Globus pallidus (tissue), 1 donor: ENCODE data around the gene TCF20.
A peak's percentile ranks its signal among the peaks of the same experiment; 100 is the strongest.

ENCODE experiments used
- DNase-seq: peaks from one replicate; pipeline ENCODE4 v3.0.0-alpha.2; 2015; ENCODE audit warnings: low spot score

TCF20 gene

DNA sequence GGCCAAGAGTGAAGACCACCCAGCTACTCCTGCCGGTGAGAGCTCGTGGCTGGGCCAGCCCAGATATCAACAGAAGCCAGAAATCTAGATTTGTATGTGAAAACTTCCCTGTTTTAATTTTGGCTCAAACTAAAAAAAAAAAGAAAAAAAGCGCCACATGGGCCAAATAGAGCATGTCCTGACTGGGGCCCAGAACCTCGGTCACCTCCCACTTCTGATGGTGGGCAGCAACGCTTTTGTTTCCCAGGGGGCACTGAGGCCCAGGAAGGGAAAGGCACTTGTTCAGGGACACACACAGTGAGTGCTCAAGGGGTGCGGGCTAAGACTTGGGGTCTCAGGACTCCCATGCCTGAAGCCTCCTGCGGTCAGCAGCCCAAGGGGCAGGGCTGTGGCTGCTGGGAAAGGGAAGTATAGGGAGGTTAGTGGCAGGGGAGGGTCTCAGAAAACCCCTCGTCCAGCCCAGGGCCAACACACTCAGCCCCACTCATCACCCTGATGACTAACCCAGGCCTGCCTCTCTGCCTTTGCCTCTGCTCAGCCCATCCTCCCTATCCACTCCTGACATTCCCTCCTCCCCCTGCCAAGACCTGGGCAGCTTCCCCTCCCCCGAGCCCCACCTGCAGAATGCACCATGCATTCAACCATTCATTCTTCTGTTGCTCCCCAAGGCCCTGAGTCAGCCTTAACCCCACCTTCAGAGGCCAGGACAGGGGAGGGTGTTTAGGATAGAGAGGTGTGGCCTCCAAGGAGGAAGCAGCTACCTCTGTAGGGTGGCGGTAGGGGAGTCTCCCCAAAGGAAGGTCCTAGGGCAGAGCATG is 30.0 kb upstream of the TCF20 start:
- no peak for DNase-seq

DNA sequence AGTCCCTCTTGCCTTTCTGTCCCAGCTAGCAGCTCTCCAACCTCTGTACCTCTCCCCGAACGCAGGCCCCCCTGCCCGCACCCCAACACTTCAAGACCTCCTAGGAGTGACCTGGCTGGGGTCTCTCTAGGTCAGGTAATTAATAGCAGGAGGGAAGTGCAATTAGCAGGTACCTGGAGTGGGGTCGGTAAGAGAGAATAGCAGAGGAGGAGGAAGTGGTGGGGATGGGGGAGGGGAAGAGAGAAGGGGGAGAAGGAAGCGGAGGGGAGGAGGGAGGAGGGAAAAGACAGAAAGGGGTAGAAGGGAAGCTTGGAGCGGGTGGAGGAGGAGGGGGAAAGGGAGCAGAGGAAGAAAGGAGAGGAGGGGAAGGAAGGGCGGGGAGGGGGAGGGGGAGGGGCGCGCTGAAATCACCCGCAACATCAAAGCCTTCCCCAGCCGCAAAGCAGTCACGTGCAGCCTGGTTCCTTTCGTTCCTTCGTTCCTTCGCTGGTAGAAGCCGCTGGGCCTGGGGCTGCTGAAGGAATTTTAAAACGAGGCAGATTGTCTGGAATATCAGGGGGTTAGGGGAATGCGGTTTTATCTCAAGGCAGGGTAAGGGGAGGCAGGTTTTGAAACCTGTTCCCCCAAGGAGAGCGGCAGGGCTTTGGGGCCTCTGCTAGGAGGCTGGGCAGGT is 29.3 kb upstream of the TCF20 start:
- no peak for DNase-seq

DNA sequence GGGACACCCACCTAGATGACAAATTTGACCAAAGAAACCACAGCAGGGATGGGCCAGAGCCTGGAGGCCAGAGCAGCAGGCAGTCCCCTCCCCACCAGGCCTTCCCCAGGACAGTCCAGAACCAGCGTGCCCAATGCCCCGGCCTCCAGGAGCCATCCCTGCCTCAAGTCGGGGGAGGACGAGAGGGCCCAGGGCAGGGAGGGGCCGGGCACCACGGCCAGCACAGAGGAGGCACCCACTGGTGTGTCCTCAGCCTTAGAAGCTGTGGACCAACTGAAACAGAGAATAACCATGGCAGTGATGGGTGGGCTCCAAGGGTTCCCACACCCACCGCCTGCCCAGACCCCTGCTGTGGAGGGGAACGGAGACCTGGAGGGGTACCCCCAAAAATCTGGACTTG is 28.3 kb upstream of the TCF20 start:
- no peak for DNase-seq

DNA sequence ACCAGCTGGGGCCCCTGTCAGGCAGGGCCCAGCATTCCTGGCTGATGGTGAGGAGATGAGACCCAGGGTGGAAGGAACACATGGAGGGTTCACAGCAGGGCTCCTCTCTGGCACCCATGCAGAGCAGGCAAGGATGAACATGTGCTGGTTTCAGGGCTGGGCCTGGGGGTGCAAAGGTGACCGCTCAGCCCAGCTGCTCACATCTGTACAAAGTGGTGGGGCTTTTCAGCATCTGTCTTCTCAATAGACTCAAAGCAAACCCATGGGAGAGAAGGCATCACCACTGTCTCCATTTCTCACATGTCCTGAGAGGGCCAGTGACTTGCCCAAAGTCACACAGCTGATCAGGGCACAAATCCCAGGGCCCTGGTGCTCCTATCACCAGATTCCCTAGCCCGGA is 27.3 kb upstream of the TCF20 start:
- DNase-seq: no peak

DNA sequence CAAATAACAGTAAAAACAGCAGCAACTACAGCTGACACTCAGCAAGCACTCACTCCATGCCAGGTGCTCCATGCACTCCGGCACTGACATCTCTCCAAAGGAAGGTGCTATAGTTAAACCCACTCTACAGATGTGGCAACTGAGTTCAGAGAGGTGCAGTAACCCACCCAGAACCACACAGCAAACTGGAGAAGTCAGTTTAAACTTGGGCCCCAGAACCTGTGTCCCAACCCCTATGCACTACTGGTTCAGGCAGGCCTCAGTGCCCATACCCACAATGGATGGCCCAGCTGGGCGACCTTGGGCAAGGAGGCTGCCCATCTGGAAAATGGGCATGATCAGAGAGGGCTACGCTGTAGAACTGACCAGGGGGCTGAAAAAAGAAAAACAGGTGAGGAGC is 26.4 kb upstream of the TCF20 start:
- DNase-seq: no peak

DNA sequence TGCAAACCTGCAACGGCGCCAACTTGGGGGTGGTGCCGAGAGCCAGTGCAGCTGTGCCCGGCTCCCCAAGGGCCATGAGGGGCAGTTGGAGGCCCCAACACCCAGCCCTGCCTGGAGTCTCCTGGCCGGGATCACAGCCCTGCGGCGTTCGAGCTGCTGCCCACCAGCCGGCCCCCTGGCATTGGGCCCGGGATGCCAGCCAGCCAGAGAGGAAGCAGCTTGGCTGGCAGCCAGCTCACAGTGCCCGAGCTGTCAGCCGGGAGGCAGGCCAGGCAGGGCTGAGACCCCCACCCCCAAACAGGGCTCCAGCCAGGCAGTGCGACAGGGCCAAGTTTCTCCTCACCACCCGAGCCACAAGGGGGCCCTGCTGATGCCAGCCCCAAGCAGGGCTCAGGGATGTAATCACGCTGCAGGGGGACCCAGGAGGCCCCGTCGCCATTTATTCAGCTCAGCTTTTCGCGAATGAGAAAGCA is 26.0 kb upstream of the TCF20 start:
- DNase-seq: peak; percentile 77

DNA sequence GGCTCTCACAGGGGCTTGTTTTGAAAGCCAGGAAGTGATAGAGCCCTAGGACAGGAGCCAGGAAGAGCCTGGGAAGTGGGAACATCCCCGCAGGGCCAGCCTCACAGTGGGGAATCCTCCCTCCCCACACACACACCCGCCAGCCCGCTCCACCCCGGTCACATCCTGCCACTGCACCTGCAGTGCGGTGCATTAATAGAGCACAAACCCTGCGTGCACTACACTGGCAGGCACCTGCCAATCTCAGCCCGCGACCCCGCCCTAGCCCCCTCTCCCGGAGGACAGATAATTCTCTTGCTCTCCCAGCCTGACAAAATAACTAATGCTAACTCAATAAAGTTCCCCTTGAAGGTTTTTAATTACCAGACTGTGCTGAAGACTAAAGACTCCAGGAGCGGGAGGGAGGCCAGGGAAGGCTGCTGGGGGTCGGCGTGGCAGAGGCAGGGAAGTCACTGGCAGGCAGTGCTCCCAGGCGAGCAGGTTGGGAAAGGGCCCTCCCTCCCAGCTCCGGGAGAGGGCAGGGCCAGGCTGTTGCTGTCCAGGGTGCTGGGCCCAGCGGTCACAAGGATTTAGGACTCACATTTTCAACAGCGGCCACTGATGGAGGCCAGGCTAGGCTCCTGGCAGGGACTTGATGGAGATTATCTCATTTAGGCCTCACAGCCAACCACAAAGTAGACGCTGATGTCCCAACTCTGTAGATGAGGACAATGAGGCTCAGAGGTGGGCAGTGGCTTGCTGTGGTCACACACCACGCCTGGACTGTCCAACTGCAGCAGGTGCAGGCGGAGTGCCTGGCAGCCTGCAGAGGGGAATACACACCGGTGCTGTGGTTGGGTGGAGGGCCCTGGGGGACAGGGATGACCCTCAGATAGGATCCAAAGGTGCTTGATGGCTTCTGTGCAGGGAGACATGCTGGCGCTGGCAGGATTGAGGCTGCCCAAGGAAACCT is 23.9 kb upstream of the TCF20 start:
- no peak for DNase-seq

DNA sequence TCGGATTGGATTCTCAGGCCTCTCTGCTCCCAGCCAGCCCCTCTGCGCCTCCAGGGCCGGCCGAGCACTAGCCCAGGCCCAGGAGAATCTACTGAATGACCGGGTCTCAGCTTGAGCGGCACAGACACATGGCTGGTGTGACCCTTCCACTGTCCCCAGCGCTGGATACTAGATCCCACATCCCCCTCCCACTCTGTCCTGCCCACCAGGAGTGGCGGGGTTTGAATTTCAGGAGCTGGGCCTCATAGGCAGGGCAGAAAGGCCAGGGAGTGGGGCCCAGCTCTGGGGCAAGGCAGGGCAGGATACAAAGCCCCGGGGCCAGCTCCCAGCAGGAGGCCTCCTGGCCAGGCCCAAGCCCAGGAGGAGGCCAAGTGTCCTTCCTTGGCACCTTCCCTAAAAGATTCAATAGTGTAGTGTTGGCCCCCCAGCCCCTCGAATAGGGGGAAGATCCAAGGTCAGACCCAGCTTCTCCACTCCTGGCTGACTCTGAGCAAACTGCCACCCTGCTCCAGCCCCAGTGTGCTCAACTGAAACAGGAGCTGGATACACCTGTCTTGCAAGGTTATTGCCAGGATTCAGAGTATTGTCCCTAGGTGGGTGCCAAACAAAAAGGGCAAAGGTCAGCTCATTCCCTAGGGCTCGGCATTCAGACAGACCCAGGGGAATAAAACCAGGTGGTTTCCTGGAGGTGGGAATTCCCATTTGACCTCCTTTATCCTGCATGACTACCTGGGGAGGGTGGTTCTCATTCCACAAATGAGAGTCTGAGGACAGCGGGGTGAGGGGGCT is 22.5 kb upstream of the TCF20 start:
- no peak for DNase-seq

DNA sequence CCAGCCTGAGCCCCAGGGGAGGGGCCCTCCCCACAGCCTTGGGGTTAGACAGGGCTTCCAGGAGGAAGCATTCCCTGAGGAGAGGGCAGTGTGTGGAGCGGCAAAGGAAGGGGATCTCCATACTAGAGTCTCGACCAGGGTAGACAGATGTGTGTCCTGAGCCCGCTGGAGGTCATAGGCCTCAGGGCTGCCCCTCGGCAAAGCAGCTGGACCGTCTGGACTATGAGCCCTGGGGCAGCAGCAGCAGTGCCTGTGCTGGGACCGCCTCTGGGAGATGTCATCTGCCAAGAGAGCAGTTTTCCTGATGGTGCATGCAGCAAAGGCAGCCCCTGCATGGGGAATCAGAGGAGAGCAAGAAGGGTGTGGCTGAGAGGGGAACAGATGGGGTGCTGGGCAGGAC is 20.8 kb upstream of the TCF20 start:
- DNase-seq: no peak

DNA sequence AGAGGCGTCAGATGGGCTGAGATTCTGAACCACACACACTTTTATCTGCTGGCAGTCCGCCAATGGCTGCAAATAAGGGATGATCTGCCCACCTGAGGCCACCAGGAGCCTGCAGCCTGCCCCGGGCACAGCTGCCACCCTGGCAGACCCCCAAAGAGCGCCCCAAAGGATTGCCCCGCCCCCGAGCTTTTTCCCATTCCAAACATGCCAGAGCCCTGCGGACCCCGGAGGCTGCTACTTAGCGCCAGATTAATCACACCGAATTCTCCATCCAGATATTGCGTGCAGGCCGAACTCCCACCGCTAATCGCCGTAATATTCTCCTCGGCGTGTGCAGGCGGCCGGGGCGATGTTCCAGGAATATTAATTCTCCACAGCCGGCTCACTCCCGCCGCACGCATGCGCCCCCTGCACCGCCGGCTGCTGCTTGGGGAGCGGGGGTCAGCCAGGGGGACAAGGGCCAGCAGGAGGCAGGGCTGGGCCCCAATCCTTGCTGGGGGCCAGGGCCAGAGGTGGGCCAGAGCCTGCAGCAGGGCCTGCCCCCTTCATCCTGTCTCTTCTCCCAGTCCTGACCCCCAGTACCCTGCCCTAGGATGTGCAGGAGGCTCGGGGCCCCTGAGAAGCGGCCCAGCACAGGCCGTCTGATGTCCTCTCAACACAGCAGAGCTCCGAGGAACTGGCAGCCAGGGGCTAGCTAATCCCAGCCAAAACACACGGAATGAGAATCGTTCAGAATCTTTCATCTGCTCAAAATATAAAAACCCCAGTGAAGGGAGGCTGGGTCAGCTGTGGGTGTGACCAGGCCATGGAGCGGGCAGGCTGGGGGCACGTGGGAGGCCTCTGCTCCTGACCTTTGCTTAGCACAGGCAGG is 19.5 kb upstream of the TCF20 start:
- DNase-seq: no peak

DNA sequence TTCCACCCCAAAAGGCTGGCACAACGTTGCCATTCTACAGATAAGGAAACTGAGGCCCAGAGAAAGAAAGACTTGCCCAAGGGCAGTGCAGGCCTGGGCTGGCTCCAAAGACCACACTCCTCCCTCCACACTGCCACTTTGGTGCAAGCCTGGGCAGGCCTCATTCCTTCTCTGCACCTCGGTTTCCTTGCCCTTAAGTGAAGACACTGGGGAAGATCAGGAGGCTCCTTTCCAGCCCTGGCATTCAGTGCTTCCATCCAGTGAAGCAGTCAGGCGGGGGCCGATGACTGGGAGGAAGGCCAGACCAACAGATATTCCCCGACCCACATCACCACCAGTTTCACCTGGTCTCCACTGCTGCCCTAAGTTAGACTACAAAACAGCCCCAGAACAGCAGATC is 18.3 kb upstream of the TCF20 start:
- no peak for DNase-seq

DNA sequence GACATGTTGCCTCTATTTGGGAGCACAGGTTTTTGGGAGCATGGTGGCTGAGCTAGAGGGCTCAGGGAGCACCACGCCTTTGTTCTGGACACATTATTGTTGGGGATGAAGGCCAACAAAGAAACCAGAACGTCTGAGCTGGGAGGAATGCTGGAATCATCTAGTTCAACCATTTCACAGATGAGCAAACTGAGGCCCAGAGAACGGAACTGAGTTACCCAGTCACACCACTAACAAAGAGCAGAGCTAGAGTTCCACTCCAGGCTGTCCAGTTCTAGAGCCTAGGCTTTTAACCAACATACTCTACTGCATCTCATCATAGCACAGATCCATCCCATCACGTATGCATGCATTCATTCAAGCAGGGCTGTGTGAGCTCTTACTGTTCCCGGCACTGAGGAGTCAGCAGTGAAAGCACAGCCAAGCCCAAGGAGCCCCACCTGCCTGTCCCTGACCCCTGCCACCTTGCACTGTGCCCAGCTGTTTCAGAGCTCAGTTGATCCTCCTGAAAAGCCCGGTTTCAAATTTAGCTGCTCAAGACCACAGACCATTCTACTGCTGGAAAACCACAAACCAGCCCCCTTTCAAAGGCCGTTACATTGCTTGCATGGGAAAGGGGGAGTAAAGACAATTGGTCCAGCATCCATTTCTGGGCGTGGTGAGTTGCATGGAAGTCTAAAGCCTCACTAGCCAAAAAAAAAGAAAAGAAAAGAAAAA is 16.9 kb upstream of the TCF20 start:
- no peak for DNase-seq

DNA sequence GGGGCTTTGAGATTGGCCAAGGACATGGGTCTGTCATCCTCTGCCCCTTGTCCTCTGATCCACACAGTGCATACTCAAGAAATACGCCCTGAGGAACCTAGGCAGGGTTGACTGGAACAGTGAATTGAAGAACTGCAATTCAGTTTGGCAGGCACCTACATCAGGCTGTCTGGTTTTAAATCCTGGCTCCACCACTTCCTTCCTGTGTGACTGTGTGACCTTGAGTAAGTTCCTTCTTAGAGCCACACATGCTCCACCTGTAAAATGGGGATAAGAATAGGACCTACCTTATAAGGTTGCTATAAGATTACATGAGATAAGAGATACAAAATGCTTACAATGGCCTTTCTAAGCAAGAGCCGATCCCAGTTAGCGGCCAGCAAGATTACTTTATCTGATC is 15.8 kb upstream of the TCF20 start:
- no peak for DNase-seq

DNA sequence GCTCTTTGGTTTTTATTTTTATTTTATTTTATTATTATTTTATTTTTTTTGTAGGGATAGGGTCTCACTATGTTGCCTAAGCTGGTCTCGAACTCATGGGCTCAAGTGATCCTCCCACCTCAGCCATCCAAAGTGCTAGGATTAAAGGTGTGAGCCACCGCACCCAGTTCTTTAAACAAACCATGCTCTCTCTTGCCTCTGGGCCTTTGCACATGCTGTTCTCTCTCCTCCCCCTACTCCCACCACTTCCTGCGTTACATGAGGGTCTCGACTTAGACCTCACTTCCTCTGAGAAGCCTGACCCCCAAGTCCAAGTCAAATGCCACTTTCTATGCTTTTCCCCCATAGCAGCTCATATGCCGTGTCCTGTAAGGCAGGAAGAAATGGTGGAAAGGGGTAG is 15.2 kb upstream of the TCF20 start:
- DNase-seq: no peak

DNA sequence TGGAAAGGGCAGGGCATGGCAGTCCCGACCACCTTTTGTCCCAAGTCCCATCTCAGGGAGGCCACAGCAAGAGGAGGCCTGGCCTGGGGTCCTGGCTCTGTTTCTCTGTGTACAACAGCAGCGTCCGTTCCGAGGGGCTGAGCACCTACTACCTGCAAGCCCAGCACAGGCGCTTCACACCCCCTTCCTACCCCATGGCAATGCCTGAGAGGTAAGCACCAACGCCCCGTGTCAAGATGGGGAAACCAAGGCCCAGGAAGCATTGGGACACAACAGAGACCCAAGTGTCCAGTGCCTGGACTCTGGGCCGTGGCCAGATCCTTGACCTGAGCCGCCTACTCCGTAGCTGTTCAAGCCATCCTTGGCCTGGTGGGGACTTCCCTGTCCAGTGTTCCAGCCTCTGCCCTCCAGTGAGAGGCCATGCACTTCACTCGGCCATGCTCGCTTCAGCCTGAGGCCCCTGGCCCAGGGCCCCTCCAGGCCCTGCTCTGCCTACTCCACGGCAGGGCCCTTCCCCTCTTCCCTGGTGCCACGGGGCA is 14.3 kb upstream of the TCF20 start:
- DNase-seq: no peak

DNA sequence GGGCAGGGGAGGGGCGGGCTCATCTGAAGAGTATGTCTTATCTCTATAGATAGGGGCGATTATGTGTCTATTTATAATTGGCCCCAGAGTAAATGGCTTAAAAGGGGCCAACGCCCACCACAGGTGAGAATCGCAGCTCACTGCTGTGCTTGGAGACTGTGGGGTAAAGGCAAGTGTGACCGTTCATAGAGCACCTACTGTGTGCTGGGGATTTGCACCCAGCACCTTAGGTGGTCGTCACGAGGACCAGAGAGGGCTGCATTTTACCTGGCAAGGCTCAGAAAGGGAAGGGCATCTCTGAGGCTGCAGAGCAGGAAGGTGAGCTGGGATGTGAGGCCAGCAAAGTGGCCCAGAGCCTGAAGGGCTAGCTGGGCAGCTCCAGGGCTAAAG is 13.7 kb upstream of the TCF20 start:
- no peak for DNase-seq

DNA sequence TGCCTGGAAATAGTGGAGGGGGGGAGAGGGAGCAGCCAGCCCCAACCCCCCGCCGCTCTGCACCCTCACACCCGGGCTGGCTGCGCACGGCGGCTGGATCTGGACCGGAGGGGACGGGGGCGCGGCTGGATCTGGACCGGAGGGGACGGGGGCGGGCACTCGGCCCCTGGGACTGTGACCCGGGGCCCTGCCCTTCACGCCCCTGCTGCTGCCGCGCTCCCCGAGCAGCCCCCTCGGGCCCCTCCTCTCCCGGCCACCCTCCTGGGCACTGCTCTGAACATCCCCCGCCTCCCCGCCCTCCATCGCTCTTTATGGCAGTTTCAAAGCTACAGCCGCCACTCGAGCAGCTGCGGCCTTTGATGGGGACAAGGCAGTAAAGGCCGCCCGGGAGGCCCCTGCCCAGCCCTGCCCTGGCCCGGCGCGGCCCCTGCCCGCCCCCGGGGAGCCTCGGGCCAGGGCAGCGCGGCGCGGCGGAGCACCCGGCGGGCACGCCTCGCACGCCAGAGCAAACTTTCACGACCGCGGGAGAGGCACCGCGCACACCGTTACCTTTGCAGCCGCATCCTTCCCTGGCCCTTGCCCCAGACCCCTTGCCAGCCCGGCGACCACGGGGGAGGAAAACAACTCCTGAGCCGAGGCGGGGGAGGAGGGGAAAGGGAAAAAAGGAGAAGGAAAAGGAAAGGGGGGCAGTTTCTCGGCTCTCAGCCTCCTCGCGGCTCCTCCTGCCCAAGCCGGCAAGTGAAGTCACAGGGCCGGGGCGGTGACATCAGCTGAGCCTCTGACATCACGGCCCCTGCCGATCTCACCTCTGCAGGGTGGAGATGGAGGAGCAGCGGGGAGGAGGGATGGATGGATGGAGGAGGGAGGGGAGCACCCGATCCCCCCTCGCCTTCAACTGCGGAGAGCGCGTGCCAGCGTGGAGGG is 13.1 kb upstream of the TCF20 start:
- no peak for DNase-seq

DNA sequence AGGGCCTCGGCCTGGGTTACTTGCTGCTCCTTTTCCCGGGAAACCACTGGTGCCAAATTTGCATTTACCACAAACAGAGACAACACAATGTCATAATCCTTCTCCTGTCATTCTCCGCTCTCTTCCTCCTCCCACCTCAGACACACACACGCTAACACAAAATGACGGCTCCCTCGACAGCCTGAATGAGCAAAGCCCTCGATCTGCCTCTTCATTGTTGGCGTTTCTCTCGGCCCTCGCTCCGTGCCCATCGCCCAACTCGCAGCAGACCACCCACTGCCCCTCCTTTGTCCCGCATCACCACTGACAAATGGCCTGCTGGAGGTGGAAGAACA is 12.5 kb upstream of the TCF20 start:
- DNase-seq: no peak
